ENCODE data around the gene TET2.
"Not testable (repeated sequence)": the region's sequence is repeated elsewhere in the genome, so short reads cannot be mapped to it uniquely, and the experiment has no call there.

The TET2 gene

DNA sequence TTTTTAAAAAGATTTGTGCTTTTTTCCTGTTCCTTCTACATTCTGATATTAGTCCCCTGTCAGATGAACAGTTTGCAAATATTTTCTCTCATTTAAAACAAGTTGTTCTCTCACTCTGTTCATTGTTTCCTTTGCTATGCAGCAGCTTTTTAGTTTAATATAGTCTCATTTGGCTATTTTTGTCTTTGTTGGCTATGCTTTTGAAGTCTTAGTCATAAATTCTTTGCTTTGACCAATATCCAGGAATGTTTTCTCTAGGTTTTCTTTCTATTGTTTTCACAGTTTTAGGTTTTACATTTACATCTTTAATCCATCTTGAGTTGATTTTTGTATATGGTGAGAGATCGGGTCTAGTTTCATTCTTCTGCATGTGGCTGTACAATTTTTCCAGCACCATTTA is 136.8 kb downstream of the TET2 start:
- no peak for DNase-seq
- TF ChIP-seq POLR2A (IDR thresholded peaks at IDR 0.05; ENCODE audit: low read length) = no peak
- TF ChIP-seq GATA1 (IDR thresholded peaks at IDR 0.05; ENCODE audit: low read depth, low read length) = no peak

DNA sequence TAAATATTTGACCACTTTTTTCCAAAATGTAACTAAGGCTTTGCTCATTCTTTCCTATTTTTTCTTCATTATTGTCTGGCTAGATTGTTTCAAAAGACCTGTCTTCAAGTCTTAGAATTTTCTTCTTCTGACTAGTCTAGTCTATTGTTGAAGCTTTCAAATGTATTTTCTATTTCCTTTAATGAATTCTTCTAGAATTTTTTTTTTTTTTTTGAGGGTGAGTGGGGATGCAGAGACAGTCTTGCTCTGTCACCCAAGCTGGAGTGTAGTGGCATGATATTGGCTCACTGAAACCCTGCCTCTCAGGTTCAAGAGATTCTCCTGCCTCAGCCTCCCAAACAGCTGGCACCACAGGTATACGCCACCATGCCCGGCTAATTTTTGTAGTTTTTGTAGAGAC is 141.4 kb downstream of the TET2 start:
- TF ChIP-seq POLR2A (IDR thresholded peaks at IDR 0.05; ENCODE audit: low read length) (no peak), GATA1 (IDR thresholded peaks at IDR 0.05; ENCODE audit: low read depth, low read length) (no peak)
- DNase-seq = no peak

DNA sequence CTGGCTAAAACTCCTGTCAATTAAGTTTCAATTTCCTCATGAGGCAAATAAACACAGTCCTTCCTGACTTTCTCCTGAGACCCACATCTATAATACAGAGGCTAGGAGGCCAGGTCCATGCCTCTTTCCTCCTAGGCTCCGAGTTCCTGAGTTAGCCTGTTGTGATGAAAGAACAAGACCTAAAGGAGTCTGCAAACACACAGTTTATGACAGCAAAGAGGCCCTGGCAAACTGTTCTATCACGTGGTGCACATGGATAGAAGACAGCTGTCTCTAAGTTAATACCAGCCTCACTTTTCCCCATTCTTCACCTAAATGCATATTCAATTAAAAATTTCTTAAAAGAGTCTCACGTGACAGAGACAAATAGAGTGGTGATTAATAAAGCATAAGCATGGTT is 145.2 kb downstream of the TET2 start:
- TF ChIP-seq POLR2A (IDR thresholded peaks at IDR 0.05; ENCODE audit: low read length) = no peak
- TF ChIP-seq GATA1 (IDR thresholded peaks at IDR 0.05; ENCODE audit: low read depth, low read length) = no peak
- DNase-seq = no peak

DNA sequence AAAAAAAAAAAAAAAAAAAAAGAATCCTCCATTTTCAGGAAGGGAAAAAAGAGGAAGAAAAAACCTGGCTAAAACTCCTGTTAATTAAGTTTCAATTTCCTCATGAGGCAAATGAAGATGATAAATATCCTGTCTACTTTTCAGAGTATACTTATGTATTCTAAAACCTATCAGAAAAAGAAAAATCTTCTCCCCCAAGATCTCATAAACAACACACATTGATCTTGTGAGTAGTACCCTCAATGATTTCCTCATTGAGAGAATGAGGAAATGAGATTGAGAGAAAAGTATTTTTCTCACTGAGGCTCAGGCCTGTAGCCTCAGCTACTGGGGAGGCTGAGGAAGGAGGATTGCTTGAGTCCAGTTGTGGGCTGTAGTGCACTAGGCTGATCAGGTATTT is 146.7 kb downstream of the TET2 start:
- no peak for DNase-seq
- TF ChIP-seq GATA1 (IDR thresholded peaks at IDR 0.05; ENCODE audit: low read depth, low read length) (no peak), POLR2A (IDR thresholded peaks at IDR 0.05; ENCODE audit: low read length) (no peak)

DNA sequence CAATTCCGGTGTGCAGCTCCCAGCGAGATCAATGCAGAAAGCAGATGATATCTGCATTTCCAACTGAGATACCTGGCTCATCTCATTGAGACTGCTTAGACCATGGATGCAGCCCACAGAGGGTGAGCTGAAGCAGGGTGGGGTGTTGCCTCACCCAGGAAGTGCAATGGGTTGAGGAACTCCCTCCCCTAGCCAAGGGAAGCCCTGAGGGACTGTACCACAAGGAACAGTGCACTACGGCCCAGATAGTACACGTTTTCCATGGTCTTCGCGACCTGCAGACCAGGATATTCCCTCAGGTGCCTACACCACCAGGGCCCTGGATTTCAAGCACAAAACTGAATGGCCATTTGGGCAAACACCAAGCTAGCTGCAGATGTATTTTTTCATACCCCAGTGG is 150.0 kb downstream of the TET2 start:
- no peak for DNase-seq

DNA sequence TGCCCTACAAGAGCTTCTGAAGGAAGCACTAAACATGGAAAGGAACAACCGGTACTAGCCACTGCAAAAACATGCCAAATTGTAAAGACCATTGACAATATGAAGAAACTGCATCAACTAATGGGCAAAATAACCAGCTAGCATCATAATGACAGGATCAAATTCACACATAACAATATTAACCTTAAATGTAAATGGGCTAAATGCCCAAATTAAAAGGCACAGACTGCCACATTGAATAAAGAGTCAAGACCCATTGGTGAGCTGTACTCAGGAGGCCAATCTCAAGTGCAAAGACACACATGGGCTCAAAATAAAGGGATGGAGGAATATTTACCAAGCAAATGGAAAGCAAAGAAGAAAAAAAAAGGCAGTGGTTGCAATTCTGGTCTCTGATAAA is 152.4 kb downstream of the TET2 start:
- DNase-seq = not testable (repeated sequence)

More for the DNA sequence above, 150.0 kb downstream of the TET2 start:
- no peak for TF ChIP-seq GATA1 (IDR thresholded peaks at IDR 0.05; ENCODE audit: low read depth, low read length)
- no peak for TF ChIP-seq POLR2A (IDR thresholded peaks at IDR 0.05; ENCODE audit: low read length)

DNA sequence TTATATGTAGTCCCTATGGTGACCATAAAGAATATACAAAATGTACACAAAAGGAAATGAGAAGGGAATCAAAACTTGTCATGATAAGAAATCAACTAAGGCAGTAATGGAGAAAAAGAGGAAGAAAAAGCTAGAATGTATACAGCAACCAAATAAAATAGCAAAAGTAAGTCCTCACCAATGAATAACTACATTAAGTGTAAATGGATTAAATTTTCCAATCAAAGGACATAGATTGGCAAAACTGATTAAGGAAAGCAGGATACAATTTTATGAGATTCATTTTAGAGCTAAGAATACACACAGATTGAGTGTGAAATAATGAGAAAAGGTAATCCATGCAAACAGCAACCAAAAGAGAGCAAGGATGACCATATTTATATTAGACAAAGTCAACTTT is 157.4 kb downstream of the TET2 start:
- DNase-seq = no peak
- no peak for TF ChIP-seq GATA1 (IDR thresholded peaks at IDR 0.05; ENCODE audit: low read depth, low read length)
- TF ChIP-seq POLR2A (IDR thresholded peaks at IDR 0.05; ENCODE audit: low read length) = no peak

DNA sequence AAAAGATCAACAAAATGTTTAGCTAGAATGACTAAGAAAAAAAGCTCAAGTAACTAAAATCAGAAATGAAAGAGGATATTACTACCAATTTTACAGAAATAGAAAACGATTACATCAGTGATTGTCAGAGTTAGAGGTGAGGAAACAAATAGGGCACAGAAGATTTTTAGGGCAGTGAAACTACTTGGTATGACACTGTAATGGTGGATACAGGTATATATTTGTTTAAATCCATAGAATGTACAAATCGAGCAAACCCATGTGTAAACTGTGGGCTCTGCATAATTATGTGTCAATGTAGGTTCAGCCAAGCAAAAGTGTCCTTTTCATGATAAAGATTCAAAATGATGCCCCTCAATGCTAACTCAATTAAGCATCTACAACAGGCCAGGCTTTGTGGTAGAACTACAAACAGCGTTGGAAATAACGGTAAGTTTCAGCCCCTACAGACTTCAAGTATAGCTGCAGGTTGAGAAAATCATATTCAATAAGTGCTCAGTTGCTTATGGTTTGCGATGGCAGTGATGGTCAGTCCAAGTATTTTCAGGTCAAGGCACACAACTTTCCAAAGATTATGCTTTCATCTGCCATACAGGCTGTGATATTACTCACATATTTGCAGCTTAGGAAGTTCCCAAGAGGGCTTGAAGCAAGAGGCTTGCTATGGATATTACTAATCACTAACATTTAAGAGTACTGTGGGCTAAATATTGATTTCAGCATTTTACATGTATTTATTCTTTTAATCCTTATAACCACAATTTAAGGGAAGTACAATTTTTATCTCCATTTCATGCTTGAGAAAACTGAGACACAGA is 158.6 kb downstream of the TET2 start:
- no peak for TF ChIP-seq GATA1 (IDR thresholded peaks at IDR 0.05; ENCODE audit: low read depth, low read length)
- TF ChIP-seq POLR2A (IDR thresholded peaks at IDR 0.05; ENCODE audit: low read length) = no peak
- no peak for DNase-seq

DNA sequence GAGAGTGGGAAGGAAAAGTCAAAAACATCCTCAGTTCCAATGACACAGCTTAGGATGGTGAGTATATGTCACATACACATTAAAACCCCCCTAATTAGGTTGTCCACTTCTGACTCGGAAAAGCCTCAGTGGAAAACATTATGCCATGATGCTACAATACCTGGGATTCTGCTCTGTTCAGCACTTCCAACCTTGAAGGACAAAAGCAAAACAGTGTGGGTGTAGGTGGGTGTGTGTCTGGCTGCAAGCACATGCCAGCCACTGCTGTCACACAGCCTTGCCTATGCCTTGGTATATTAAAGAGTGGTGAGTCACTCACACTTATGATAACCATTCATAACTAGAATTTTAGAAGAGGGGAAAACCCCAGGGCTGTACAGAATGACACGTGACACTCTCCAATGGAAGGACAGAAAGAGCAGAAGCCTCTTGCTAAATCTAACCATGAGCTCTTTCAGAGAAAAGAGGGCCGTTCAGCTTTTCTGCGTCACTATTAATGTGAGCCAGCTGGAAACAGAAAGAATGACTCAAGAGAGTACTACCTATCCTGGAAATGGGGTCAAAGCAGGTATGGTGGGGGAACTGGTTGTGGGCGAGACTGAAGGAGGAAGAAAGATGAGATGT is 159.6 kb downstream of the TET2 start:
- DNase-seq = peak in 1 of 2 experiments; percentile 3
- TF ChIP-seq POLR2A (IDR thresholded peaks at IDR 0.05; ENCODE audit: low read length) (no peak), GATA1 (IDR thresholded peaks at IDR 0.05; ENCODE audit: low read depth, low read length) (no peak)

DNA sequence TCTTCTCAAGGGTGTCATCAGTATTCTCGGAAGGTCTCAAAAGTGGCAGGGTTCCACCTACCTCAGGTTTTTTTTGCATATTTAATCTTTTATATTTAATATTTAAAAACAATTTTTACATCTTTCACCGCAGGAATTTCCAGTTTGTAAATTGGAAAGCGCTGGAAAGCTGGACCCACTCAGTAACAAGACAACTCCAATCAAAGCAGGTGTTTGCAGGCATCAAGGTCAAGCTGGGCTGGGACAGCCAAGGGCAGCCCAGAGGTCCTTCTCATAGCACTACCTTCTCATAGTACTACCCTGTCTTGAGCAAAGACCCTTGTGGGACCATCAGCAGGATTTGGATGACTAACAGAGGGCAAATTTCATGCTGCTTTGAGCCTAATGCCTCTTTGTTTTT is 160.1 kb downstream of the TET2 start:
- DNase-seq = no peak

DNA sequence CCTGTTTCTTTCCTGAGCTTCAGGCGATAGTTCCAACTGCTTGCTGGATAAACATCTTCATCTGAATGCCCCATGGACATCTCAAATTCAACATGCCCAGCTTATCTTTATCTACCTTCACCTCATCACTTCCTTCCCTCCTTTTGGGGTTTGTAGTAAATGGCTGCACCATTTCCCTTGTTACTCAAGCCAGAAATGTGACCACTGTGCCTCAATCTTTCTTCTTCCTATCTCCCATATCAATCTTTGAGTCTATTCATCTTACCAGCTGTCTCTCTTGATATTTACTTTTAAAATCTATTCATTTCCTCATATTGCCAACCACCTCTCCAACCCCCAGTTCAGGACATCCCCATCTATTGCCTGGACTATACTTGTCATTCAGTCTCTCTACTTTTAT is 171.8 kb downstream of the TET2 start:
- DNase-seq = no peak
- TF ChIP-seq POLR2A (IDR thresholded peaks at IDR 0.05; ENCODE audit: low read length) (no peak), GATA1 (IDR thresholded peaks at IDR 0.05; ENCODE audit: low read depth, low read length) (no peak)

More for the DNA sequence above, 160.1 kb downstream of the TET2 start:
- TF ChIP-seq POLR2A (IDR thresholded peaks at IDR 0.05; ENCODE audit: low read length) (no peak), GATA1 (IDR thresholded peaks at IDR 0.05; ENCODE audit: low read depth, low read length) (no peak)

DNA sequence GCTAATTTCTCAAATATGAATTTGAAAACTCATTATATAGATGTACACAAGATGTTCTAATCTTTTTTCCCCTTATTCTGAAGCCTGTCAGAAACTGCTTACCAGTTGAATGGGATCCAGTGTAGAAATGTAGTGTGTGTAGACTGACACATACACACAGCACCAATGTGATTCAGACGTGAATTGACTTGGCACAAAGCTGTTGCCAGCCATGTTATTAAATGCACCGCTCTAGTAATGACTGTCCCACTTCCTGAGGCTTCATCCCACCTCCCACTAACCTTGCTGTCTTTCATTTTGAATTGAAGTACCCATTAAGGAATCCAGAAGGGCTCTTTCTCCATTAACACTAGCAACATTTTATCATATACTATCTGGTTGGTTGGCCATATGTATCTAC is 180.5 kb downstream of the TET2 start:
- TF ChIP-seq POLR2A (IDR thresholded peaks at IDR 0.05; ENCODE audit: low read length) (no peak), GATA1 (IDR thresholded peaks at IDR 0.05; ENCODE audit: low read depth, low read length) (no peak)
- no peak for DNase-seq

DNA sequence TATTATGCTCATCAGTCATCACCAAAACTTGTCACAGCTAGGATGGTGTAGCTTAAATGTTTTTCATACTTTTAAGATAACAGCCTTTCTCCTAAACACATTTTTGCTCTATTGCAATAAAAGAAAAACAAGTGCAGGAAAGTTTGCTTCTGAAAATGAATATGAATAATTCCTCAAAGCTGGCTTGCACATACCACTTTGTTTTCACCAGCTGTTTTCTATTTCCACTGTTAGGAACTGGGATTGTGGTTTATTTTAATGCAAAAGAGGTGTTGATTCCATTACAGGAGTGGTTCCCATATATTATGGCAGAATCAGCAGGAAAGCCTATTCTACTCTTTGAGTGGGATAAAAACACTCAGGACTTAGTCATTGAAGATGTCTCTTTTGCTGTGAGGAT is 181.3 kb downstream of the TET2 start:
- TF ChIP-seq GATA1 (IDR thresholded peaks at IDR 0.05; ENCODE audit: low read depth, low read length) = no peak
- no peak for TF ChIP-seq POLR2A (IDR thresholded peaks at IDR 0.05; ENCODE audit: low read length)
- DNase-seq = no peak

DNA sequence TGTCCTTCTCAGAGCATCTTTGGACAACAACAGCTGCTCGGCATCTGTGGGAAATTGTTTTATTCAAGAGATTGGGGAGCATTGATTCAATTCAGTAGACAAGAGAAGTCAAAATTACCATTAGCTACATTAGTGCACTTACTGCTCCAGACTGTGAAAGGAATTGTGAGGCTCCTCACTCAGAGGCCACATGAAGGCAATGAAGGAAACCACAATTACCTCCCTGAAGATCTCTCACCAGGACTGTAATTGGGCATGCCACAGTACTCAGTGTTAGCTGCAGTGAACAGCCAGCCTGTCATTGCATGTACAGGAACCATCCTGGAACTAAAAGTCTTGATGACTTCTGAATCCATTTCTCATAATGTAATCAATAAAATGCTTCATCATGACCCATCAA is 182.4 kb downstream of the TET2 start:
- TF ChIP-seq POLR2A (IDR thresholded peaks at IDR 0.05; ENCODE audit: low read length) (no peak), GATA1 (IDR thresholded peaks at IDR 0.05; ENCODE audit: low read depth, low read length) (no peak)
- no peak for DNase-seq
